Measurements from ENCODE around the gene POLR2L.

DNA sequence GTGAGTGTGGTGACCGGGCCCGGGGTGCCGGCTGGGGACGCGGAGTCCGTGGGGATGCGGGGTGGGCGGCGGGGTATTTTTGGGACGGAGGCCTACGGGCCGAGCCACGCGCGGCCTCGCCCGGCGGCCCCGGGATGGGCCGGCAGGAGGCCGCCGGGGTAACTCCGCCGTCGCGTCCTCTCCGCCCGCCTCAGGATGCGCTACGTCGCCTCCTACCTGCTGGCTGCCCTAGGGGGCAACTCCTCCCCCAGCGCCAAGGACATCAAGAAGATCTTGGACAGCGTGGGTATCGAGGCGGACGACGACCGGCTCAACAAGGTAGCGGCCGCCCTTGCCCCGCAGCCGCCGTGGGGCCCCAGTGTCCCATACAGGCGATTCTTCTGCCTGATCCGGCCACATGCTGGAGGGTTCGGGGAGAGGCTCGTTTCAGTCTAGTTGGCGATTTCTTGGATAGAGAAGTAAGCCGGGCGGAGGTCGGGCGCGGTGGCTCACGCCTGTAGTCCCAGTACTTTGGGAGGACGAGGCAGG lies 32.2 kb downstream of the POLR2L start:
- peak in 1 of 4 experiments; percentile 2 for TF ChIP-seq CTCF (IDR thresholded peaks at IDR 0.05)
- no peak for TF ChIP-seq POLR2A (IDR thresholded peaks at IDR 0.05)
- TF ChIP-seq POLR2AphosphoS5 (IDR thresholded peaks at IDR 0.05): no peak
